Stimulated activated CD4-positive, alpha-beta T cell treated with anti-CD3 and anti-CD28 coated beads, TNF-alpha, amount 100 ng/mL, for 48 hours (primary cell): Measurements from ENCODE around the gene ENPEP.
"Not testable (repeated sequence)": the region's sequence is repeated elsewhere in the genome, so short reads cannot be mapped to it uniquely, and the experiment has no call there.

Experiments
- DNase-seq, 3 donors: peaks; one replicate each; pipeline ENCODE4 v3.0.0-alpha.2; 2020; ENCODE audit warnings: low read depth in 3 of 3

Gene ENPEP

DNA sequence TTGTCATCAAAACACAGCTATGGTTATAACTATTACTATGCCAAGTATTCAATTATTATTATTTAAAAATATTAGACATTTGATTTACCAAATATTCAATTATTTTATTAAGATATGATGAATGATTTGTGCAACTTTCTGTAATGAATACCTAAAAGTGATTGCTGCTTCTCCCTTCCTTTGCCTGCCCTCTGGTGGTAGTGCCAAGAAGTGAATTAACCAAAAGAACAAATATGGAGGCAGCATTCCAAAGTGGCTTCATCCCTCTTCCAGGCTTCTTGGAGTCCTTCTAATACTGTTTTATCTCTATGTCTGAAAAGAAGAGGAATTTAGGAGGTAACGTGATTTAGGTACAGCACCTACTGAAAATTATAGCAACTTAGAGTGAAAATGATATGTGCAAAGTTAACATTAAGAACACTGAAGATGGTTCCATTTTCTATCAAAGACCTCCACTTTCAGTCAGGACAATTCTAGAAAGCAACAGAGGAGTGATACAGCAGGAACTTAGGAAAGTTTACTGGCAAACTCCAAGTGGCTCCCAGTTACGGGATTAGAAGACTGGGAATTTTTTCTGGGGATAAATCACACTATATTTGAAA, 43.0 kb downstream of the ENPEP start:
- DNase-seq, result peak in 1 of 3 donors; percentile 20

DNA sequence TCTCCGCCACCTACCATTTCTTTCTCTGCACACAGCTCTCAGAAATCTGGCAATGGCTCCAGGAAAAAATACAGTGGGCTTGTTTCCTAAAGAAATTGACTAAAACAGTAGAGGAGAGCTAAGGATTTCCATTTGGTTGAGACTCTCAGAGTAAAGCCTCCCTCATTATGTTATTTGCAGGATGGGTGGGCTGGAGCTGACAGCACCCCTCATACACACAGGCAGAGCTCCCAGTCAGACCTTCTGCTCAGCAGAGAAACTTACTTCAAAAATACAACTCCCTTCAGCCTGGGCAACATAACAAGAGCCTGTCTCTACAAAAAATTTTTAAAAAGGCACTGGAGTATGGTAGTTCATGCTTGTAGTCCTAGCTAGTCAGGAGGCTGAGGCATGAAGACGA, 44.9 kb downstream of the ENPEP start:
- no peak for DNase-seq

DNA sequence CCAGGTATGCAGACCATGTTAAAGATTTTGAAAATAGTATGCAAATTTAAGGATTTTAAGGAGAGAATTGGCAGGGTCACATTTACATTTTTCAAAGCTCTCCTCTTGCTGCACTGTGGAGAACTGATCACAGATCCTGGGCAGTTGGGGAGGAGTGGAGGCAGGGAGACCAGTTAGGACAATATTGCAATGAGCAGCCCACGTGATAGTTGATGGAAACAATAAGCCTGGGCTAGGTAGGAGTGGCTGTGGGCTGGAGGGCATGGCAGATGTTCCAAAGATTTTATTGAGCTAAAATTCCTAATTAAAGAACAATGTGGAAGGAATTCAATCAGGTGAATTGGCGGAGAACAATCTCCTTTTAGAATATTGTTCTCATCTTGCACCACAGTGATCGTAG, 50.6 kb downstream of the ENPEP start:
- no peak for DNase-seq

DNA sequence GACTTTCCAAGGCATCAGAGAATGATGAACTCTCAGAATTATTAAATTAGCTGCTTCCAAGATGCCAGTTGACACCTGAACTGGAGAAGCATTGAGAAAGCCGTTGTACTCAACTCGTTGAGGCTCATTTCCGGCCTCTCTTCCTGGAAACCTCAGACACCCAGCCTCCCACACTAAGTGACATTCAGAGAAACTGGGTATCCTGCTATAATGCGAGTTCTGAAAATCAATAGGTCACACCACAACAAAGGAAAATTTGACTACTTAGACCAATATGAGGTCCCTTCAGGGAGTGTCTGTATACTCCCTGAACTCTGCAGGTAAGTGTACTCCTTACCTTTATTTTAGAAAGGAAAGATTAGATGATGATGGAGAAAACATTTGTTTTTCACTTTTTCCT, 51.2 kb downstream of the ENPEP start:
- DNase-seq, result peak in 2 of 3 donors; percentile 5 to 12

DNA sequence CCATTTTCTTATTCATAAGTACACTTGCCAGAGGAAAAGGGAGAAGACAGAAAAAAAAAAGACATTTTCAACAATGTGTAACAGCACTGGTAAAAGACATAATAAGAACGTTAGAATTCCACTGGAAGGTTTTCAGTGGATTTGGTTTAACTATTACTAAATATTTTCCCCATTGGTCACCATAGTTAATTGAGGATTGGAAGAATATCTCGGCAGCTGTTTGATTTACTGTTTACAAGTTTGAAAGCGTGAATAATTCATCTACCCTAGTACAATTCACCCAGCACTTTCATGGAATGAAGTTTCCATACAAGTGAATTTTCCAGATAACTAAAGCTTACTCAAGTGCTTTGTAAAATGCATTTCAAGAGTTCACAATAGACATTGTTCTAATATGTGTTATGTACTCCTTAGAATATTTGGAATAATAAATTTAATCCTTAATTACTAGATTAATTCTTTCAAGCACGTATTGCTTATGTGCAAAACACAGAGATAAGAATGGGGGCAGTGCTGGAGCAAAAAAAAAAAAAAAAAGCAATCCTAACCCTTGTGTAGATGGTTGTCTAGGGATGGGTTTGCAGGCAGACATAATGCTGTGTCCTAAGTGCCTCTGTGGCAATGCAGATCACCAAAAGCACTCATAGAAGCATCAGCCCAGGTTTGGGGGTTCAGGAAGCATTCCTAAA, 57.1 kb downstream of the ENPEP start:
- DNase-seq, result no peak

DNA sequence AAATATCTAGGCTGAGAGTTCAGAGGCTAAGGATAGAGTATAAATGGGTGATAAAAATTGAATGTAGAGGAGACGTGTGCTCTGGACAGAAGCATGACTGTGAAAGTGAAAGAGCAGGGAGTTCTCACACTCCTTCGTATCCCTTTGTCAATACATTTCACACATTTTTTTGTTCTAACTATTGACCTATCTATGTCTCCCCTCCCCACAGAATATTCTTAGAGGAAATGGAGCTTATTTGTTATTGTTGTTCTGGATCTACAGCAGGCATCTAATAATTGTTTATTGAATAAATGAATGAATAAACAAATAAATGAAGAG, 57.6 kb downstream of the ENPEP start:
- no peak for DNase-seq

DNA sequence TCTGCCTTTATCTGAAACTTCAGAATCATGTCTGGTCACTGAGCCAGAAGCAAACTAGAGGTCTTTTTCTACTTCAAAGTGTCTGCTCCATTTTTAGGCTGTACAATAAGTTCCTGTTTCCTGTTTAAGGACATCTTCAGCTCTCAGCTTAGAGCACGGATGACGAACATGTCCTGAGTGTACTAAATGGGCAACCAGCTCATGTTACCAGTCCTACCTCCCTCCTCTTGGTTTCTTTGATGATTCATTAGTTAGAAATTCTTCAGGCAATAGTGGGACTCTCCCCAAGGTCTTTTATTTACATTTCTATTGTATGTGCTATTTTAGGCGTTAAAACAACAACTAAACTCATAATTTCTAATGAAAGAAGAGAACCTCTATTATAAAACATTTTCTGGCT, 58.0 kb downstream of the ENPEP start:
- no peak for DNase-seq

DNA sequence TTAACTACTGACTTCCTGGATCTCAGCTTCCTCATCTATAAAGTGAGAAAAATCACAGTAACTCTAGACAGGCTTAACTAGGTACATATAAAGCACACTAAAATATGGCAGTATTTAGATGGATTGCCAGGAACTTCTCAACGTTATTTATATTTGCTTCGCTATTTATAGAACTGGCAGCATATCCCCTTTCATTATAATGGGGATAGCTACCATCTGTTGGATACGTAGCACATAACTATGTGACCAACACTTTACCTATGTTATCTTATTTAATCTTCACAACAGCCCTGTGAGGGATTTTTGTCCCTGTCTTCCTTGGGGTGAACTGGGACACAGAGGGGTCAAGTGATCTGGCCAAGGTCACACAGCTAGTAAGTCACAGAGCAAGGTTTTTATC, 64.6 kb downstream of the ENPEP start:
- DNase-seq, result no peak

DNA sequence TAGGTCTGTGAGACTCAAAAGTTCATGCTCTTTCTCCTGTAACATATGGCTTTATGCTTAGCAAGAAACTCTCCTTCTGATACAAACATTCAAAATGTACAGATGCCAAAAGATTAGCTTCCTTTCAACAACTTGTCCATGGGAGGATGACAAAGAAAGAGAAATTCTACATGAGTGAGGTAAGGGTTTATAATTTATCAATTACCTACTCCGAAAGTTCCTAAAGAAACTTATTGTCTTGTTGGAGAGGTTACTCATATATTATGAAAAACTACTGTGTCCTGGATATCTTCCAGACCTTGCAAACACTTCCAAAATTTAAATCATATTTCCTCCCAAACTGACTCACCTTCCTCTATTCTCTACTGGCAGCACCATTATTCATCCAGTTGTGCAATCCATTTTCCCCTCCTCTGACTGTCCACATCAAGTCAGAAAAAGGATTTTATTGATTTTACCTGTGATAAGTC, 65.1 kb downstream of the ENPEP start:
- no peak for DNase-seq

DNA sequence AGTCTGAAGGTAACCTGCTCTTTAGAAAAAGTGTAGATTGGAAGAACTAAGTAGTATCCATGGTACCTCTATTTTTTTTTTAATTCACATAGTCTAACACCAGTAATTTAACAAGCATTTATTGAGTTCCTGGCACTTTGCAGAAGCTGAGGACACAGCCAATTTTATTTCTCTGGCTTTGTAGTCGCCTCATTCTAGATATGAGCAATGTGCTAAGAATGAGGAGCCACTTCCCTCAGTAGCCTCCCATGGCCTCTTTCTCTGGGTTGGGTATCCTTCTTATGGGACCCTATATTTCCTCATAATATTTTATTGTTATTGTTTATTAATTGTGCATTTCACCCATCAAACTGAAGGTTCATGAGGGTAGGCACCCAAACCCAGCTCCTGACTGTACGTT, 67.6 kb downstream of the ENPEP start:
- DNase-seq, result no peak

DNA sequence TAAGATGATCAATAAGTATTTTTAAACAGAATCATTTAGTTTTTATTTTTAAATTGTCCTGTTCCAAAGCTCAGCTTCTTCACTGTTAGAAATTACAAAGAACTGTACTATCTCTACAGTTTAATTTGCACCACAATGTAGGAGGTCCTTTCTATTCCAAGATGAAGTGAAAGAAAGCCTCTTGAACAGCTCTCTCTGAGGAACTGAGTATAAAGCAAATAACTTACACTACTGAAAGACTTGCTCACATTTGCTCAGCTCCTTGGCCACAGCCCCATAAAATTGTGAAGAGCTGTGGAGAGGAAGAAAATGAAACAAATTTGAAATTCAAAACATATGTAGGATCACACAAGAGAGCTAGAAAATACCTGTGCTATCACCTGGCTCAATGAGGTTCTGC, 68.6 kb downstream of the ENPEP start:
- DNase-seq, result no peak

DNA sequence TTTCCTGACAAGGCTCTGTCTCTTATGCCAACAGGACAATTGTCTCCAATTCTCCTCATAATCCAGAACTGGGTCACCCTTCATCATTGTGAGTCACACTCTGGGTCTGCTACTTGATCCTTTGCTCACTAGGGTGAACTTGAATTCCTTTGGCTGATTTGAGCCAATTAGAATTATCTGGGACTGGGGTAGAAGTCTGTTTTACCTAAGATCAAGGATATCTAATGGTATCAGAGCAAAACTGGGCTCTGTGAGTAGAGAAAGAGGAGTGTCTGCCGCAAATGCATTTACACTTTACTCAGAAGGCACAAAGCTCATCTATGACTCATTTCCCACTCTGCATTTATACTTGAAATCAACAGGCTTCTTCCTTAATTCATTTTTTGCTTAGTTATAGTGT, 74.3 kb downstream of the ENPEP start:
- no peak for DNase-seq

DNA sequence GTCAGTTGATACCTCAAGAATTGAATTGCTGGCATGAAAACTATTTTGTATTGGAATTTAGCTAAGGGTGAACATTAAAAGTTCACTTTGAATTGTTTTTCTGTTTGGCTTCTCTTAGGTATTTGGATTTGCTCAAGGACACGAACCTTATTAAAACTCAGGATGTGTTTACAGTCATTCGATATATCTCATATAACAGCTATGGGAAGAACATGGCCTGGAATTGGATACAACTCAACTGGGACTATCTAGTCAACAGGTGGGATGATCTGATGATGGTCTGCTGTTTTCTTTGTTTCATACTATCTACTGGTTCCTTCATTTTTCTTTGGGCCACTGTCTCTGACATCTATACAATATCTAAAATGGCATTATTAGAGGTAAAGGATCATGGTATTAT, 77.2 kb downstream of the ENPEP start:
- no peak for DNase-seq

DNA sequence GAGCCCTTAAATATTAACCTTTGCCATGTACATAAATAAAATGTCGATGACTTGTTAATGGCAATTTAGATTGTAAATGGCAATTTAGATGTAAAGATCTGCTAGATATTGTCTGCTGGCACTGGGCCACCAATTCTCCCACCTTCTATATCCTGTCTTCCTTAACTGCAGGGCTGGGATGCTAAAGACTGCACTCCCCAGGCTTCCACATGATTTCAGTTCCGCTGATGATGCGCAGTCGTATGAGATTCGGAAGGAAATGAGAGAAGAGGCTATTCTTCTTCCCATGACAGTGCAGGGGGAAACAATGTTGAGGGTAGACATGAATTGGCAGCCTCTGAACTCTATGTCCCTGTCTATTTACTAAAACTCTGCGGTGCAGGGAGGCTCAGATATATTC, 91.3 kb downstream of the ENPEP start:
- no peak for DNase-seq

DNA sequence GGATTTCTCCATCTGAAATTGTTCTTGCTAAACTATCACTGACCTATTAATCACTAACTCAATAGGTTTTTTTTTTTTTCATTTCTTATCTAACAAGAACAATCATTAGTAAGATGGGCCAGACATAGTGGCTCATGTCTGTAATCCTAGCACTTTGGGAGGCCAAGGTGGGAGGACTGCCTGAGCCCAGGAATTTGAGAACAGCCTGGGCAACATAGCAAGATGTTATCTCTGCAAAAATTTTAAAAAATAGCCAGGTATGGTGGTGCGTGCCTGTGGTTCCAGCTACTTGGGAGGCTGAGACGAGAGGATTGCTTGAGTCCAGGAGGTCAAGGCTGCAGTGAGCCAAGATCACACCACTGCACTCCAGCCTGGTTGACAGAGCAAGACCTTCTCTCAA, 100.7 kb downstream of the ENPEP start:
- DNase-seq, result not testable (repeated sequence)

DNA sequence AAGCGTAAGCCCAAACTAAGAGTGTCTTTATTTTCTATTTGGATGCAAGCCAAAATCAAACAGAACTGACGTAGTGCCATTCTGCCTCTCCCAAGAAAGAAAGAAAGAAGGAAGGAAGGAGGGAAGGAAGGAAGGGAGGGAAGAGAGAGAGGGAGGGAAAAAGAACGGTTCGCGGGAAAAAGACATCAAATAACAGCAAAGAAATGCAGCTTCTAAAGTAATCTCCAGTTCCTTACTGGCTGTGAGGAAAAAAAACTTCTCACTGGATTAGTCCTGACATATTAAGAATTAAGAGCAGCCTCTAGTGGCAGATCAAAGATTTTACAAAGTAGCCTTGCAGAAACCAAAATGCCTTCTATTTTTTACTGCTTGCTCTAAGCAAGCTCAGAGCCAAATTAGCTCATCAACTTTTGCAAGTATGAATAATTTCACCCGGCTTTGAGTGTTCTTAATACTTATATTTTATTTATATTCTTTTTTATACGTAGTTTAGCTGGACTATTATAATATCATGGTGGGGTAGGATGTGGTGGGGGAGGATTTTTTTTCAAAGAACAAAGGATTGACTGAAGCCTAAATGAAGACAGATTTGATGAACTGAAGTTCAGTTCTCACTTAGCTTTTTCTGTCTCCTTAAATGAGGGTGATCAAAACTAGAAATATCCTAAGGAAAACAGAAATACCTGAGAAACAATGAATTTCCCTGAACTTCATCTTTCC, 110.3 kb downstream of the ENPEP start:
- DNase-seq, result no peak

DNA sequence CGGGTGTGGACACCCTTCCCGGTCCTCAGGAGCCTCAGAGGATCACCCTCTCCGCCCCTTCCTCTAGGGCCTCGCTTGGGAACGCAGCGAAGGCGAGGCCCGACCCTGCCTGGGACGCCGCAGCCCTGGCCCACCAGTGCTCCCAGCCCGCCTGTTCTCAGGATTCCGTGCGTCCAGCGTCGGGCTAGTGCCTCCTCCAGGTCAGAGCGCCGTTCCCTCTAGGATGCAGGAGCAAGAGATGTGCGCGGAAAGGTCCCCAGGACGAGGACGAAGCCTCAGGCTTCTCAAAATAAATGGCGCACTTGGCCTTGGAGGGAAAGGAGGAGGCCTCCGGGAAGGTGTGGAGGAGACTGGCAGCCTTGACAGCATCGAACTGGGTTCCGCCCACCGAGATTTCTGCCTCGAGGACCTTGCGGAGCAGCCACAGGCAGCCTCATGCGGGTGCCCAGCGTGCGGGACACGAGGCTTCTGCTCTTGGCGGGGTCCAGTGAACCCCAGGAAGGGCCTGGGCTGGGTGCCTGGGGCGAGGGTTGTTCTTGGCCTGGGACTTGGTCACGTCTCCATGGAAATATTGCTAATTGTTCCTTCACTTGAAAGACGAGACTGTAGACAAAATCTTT, 111.8 kb downstream of the ENPEP start:
- DNase-seq, result no peak

DNA sequence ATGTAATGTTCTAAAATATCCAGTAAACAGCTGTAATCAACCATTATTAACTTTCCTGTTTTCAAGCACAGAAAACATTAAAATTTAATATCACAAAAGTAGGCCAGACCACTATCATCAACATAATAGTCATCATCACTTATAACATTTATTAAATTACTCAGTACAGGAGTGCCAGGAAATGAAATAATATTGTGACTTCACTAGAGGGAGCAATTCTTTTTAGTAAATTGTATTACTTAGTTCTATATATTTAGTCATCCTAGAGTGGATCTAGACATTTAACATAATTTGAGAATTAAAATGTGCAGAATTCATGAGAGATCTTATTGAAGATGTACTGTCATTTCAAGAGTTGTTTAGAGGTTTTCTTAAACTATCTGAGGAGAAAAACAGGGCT, 113.3 kb downstream of the ENPEP start:
- DNase-seq, result no peak

DNA sequence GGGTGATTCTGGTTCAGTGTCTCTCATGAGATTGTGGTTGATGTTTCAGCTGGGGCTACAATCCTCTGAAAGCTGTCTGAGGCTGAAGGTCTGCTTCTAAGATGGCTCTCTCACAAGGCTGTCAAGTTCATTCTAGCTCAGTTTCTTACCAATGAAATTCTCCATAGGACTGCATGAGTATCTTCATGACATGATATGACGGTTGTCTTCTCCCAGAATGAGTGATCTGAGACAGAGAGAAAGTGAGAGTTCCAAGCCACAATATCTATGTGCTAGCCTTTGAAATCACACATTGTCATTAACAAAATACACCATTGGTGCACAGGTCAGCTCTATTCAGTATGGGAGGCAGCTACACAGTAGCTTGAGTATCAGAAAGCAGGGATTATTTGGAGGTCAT, 119.6 kb downstream of the ENPEP start:
- no peak for DNase-seq

DNA sequence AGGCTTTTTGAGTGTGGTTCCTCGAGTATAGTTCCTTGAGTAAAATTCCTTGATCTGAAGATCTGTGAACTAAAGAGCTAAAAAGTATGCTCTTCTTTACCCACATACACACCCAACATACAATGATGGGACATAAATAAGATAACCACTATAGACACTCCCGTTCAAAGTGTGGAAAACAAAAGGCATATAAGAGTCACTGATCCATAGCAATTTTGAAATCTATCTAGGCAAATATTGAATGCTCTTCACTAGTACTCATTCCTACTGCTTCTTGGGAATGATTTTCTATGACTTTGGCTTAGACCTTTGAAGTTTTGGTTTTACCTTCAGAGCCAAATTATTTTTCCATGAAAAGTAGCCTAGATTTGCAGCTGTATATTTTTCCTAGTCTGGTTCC, 120.5 kb downstream of the ENPEP start:
- no peak for DNase-seq

DNA sequence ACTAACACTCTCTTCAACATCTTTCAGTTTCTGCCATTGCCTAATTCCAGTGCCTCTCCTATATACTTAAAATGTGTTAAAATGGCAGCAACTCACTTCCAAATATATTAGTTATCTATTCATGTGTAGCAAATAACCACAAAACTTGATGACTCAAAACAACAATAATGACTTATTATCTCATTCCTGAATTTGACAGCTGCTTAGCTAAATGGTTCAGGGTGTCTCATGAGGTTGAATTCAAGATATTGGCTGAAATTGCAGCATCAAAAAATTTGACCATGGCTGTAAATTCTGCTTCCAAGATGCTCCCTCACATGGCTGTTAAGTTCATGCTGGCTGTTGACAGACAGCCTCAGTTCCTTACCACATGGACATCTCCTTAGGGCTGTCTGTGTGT, 121.6 kb downstream of the ENPEP start:
- DNase-seq, result no peak

DNA sequence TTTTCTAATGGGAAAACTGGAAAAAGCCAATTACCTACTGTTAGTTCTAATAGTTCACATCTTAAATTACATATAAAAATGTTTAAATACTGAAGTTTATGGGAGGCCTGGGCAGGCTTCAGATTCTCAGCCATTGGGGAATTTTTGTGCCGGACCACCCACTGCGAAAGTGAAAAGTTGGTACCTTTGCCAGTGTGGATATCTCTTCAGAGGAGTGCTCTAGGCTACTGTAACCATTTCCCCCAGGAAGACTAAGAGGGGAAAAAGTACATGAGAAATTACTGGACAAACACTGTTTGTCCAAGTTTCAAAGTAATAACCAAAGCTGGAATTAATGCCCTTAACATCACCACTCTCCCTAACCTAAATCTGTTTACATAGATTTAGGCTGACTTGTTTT, 126.1 kb downstream of the ENPEP start:
- no peak for DNase-seq

DNA sequence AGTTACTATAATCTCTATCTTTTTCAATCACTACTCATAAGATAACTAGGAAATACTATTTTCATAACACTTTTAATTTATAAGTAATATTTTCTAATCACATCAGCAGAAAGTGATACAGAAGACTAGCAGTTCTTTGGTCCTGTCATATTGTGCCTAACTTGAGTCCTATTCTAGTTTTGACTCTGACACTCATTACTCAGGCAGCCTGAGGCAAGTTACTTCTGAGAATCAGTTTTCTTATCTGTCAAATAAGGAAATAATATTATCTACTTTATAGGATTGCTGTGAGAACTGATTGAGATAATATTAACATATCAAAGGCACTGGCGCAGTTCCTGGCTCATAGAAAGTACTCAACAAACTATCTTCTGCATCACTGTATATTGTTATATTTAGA, 129.1 kb downstream of the ENPEP start:
- DNase-seq, result no peak
